ENCODE results near the gene DUSP9. TPM values are rescaled to one million over a fixed set of nuclear protein-coding genes. Genes with fewer than 3 reads are reported as not detected.

DUSP9 gene
- total RNA-seq, 1 experiment from 2014 or later, result 10.7 TPM

GRCh38 chrX:153642655-153643430 lies 4.2 kb upstream of the DUSP9 start:
- H3F3A ChIP-seq (ENCODE audit: low read length, unreplicated experiment), result no peaks in the 10 kb centered on the region
- H3K9me2 ChIP-seq (replicated peaks; ENCODE audit: low read length), result no peaks in the 10 kb centered on the region
- H3K4me1 ChIP-seq (ENCODE audit: insufficient read depth, low read length), result no peaks in the 10 kb centered on the region; the same call in 1 of the 2 replicates
- H3K79me2 ChIP-seq (ENCODE audit: low read length), result no peaks in the 10 kb centered on the region
- no peaks in the 10 kb centered on the region for H3K9me3 ChIP-seq (ENCODE audit: low read length)
- no peak for TF ChIP-seq EZH2 (IDR thresholded peaks at IDR 0.05; ENCODE audit: low read length, unreplicated experiment)
- no peak for TF ChIP-seq CTCF (conservative IDR thresholded peaks at IDR 0.05; ENCODE audit: low read depth, low read length)
- TF ChIP-seq EZH2phosphoT487 (IDR thresholded peaks at IDR 0.05; ENCODE audit: borderline replicate concordance, low read length), result no peak
- H3K4me3 ChIP-seq (ENCODE audit: low read length), result no peak overlapping the region
- no peaks in the 10 kb centered on the region for H4K20me1 ChIP-seq (ENCODE audit: low read length)
- no peaks in the 10 kb centered on the region for H3K36me3 ChIP-seq (ENCODE audit: low read depth, low read length)
- ChIA-PET POLR2A (ENCODE audit: unreplicated experiment) (no interaction called here), CTCF (no interaction called here)
- peak overlapping the region; percentile 85; the same call in 1 of the 2 replicates for H3K4me2 ChIP-seq (ENCODE audit: low read length)
- intact Hi-C loops (cut with micrococcal nuclease), result no loop called here
- DNase-seq, result no peak
- H3K27ac ChIP-seq (ENCODE audit: low read length), result no peak overlapping the region
- H3K27me3 ChIP-seq (ENCODE audit: low read length), result peaks cover 23% of the 10 kb centered on the region
- no peak for ATAC-seq
- H3K9ac ChIP-seq (ENCODE audit: low read length), result no peak overlapping the region
- no peak overlapping the region for H2AFZ ChIP-seq (ENCODE audit: low read length)
- no TSS peak for BruUV-seq (replicated peaks)

GRCh38 chrX:153643431-153644351 lies 3.3 kb upstream of the DUSP9 start:
- H3F3A ChIP-seq (ENCODE audit: low read length, unreplicated experiment), result no peaks in the 10 kb centered on the region
- no peaks in the 10 kb centered on the region for H3K79me2 ChIP-seq (ENCODE audit: low read length)
- POLR2A ChIA-PET (ENCODE audit: unreplicated experiment), result no interaction called here
- CTCF ChIA-PET, result no interaction called here
- intact Hi-C loops (cut with micrococcal nuclease), result no loop called here
- H3K4me1 ChIP-seq (ENCODE audit: insufficient read depth, low read length), result no peaks in the 10 kb centered on the region; the same call in 1 of the 2 replicates
- TF ChIP-seq EZH2 (IDR thresholded peaks at IDR 0.05; ENCODE audit: low read length, unreplicated experiment) (no peak), CTCF (conservative IDR thresholded peaks at IDR 0.05; ENCODE audit: low read depth, low read length) (peak; percentile 31; the same call in 1 of the 2 replicates)
- peak overlapping the region; percentile 53 for H3K4me3 ChIP-seq (ENCODE audit: low read length)
- no peaks in the 10 kb centered on the region for H3K36me3 ChIP-seq (ENCODE audit: low read depth, low read length)
- no peak overlapping the region for H3K9ac ChIP-seq (ENCODE audit: low read length)
- H3K27me3 ChIP-seq (ENCODE audit: low read length), result peaks cover 23% of the 10 kb centered on the region
- H3K4me2 ChIP-seq (ENCODE audit: low read length), result peak overlapping the region; percentile 85
- H3K9me3 ChIP-seq (ENCODE audit: low read length), result no peaks in the 10 kb centered on the region
- DNase-seq (peak; percentile 19), ATAC-seq (peak; percentile 51)
- H4K20me1 ChIP-seq (ENCODE audit: low read length), result no peaks in the 10 kb centered on the region
- H3K9me2 ChIP-seq (replicated peaks; ENCODE audit: low read length), result no peaks in the 10 kb centered on the region
- no TSS peak for BruUV-seq (replicated peaks)
- no peak overlapping the region for H3K27ac ChIP-seq (ENCODE audit: low read length)
- peak overlapping the region; percentile 72 for H2AFZ ChIP-seq (ENCODE audit: low read length)
